GM23338 (cell line): ENCODE data around the gene MYOM1.

ENCODE experiments used
- CREB1 ChIP-seq: fragments of 250-450 bp; sonication (Bioruptor Pico); IDR thresholded peaks from 2 replicates; pipeline ENCODE4 v1.5.0; 2020; ENCODE audit warnings: low read depth, mild to moderate bottlenecking, moderate library complexity
- CTCF ChIP-seq, 2 experiments: fragments of 200-600 bp in 1 of 2; sonication (generic) in 1 of 2; conservative IDR thresholded peaks; 2 replicates each; pipeline versions ENCODE4 v1.5.1 to v1.6.1; 2016 to 2017; ENCODE audit warnings: antibody characterized with exemption in 2 of 2, low read depth in 2 of 2, mild to moderate bottlenecking in 2 of 2, moderate library complexity in 1 of 2
- EZH2 ChIP-seq: fragments of 200-600 bp; sonication (generic); IDR thresholded peaks from one replicate; pipeline ENCODE4 v1.8.0; 2017; ENCODE audit warnings: antibody characterized with exemption, mild to moderate bottlenecking, low read depth; ENCODE audit not compliant: unreplicated experiment
- EZH2phosphoT487 ChIP-seq: fragments of 200-600 bp; sonication (generic); IDR thresholded peaks from one replicate; pipeline ENCODE4 v1.8.1; 2018; ENCODE audit warnings: antibody characterized with exemption; ENCODE audit not compliant: unreplicated experiment
- POLR2AphosphoS5 ChIP-seq: IDR thresholded peaks from 2 replicates; pipeline ENCODE4 v1.6.1; 2016; ENCODE audit warnings: antibody characterized with exemption, low read depth
- TF ChIP-seq, protein P1 (sequence below): IDR thresholded peaks from 2 replicates; pipeline ENCODE4 v1.6.1; 2016; ENCODE audit warnings: antibody characterized with exemption
- TF ChIP-seq, protein P2 (sequence below): IDR thresholded peaks from one replicate; pipeline ENCODE4 v1.6.1; 2018; ENCODE audit warnings: antibody characterized with exemption; ENCODE audit not compliant: unreplicated experiment
- TF ChIP-seq, protein P3 (sequence below): fragments of 250-450 bp; sonication (Bioruptor Pico); IDR thresholded peaks from 2 replicates; pipeline ENCODE4 v1.5.0; 2020; ENCODE audit warnings: mild to moderate bottlenecking, moderate library complexity

DNA sequence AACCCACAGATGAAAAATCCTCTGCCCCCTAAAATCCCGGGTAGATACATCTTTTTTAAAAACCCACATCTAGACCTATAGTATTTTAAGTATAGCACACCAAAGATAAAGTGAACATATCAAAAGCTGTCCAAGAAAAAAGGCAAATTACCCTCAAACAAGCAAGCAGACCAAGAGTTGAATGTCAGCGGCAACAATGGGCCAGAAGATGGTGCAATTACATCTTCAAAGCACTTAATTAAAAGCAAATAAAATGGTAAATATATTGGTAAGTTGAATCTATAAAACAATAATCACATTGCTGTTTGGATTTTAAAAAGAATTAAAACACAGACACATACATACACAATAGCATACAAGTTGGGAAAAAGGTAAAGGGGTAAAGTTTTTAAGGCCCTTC lies 98.5 kb downstream of the MYOM1 start:
- no peak for TF ChIP-seq POLR2AphosphoS5
- TF ChIP-seq, protein P1, sequence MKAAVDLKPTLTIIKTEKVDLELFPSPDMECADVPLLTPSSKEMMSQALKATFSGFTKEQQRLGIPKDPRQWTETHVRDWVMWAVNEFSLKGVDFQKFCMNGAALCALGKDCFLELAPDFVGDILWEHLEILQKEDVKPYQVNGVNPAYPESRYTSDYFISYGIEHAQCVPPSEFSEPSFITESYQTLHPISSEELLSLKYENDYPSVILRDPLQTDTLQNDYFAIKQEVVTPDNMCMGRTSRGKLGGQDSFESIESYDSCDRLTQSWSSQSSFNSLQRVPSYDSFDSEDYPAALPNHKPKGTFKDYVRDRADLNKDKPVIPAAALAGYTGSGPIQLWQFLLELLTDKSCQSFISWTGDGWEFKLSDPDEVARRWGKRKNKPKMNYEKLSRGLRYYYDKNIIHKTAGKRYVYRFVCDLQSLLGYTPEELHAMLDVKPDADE, result no peak
- TF ChIP-seq CTCF (conservative IDR thresholded peaks at IDR 0.05; ENCODE audit: low read depth in 2 of 2), result peak; percentile 34 to 39; a peak in 3 of 4 replicates
- TF ChIP-seq EZH2phosphoT487, result no peak
- TF ChIP-seq, protein P2, sequence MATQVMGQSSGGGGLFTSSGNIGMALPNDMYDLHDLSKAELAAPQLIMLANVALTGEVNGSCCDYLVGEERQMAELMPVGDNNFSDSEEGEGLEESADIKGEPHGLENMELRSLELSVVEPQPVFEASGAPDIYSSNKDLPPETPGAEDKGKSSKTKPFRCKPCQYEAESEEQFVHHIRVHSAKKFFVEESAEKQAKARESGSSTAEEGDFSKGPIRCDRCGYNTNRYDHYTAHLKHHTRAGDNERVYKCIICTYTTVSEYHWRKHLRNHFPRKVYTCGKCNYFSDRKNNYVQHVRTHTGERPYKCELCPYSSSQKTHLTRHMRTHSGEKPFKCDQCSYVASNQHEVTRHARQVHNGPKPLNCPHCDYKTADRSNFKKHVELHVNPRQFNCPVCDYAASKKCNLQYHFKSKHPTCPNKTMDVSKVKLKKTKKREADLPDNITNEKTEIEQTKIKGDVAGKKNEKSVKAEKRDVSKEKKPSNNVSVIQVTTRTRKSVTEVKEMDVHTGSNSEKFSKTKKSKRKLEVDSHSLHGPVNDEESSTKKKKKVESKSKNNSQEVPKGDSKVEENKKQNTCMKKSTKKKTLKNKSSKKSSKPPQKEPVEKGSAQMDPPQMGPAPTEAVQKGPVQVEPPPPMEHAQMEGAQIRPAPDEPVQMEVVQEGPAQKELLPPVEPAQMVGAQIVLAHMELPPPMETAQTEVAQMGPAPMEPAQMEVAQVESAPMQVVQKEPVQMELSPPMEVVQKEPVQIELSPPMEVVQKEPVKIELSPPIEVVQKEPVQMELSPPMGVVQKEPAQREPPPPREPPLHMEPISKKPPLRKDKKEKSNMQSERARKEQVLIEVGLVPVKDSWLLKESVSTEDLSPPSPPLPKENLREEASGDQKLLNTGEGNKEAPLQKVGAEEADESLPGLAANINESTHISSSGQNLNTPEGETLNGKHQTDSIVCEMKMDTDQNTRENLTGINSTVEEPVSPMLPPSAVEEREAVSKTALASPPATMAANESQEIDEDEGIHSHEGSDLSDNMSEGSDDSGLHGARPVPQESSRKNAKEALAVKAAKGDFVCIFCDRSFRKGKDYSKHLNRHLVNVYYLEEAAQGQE, result no peak
- TF ChIP-seq CREB1 (CRISPR knock-in tag), result no peak
- no peak for TF ChIP-seq EZH2
- TF ChIP-seq, protein P3, sequence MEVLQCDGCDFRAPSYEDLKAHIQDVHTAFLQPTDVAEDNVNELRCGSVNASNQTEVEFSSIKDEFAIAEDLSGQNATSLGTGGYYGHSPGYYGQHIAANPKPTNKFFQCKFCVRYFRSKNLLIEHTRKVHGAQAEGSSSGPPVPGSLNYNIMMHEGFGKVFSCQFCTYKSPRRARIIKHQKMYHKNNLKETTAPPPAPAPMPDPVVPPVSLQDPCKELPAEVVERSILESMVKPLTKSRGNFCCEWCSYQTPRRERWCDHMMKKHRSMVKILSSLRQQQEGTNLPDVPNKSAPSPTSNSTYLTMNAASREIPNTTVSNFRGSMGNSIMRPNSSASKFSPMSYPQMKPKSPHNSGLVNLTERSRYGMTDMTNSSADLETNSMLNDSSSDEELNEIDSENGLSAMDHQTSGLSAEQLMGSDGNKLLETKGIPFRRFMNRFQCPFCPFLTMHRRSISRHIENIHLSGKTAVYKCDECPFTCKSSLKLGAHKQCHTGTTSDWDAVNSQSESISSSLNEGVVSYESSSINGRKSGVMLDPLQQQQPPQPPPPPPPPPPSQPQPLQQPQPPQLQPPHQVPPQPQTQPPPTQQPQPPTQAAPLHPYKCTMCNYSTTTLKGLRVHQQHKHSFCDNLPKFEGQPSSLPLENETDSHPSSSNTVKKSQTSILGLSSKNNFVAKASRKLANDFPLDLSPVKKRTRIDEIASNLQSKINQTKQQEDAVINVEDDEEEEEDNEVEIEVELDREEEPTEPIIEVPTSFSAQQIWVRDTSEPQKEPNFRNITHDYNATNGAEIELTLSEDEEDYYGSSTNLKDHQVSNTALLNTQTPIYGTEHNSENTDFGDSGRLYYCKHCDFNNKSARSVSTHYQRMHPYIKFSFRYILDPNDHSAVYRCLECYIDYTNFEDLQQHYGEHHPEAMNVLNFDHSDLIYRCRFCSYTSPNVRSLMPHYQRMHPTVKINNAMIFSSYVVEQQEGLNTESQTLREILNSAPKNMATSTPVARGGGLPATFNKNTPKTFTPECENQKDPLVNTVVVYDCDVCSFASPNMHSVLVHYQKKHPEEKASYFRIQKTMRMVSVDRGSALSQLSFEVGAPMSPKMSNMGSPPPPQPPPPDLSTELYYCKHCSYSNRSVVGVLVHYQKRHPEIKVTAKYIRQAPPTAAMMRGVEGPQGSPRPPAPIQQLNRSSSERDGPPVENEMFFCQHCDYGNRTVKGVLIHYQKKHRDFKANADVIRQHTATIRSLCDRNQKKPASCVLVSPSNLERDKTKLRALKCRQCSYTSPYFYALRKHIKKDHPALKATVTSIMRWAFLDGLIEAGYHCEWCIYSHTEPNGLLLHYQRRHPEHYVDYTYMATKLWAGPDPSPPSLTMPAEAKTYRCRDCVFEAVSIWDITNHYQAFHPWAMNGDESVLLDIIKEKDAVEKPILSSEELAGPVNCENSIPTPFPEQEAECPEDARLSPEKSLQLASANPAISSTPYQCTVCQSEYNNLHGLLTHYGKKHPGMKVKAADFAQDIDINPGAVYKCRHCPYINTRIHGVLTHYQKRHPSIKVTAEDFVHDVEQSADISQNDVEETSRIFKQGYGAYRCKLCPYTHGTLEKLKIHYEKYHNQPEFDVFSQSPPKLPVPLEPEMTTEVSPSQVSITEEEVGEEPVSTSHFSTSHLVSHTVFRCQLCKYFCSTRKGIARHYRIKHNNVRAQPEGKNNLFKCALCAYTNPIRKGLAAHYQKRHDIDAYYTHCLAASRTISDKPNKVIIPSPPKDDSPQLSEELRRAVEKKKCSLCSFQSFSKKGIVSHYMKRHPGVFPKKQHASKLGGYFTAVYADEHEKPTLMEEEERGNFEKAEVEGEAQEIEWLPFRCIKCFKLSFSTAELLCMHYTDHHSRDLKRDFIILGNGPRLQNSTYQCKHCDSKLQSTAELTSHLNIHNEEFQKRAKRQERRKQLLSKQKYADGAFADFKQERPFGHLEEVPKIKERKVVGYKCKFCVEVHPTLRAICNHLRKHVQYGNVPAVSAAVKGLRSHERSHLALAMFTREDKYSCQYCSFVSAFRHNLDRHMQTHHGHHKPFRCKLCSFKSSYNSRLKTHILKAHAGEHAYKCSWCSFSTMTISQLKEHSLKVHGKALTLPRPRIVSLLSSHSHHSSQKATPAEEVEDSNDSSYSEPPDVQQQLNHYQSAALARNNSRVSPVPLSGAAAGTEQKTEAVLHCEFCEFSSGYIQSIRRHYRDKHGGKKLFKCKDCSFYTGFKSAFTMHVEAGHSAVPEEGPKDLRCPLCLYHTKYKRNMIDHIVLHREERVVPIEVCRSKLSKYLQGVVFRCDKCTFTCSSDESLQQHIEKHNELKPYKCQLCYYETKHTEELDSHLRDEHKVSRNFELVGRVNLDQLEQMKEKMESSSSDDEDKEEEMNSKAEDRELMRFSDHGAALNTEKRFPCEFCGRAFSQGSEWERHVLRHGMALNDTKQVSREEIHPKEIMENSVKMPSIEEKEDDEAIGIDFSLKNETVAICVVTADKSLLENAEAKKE (CRISPR knock-in tag), result no peak
